GM23338 (cell line): ENCODE measurements around the gene R3HCC1L. TPM values are rescaled to one million over a fixed set of nuclear protein-coding genes. Genes with fewer than 3 reads are reported as not detected.

Experiments
- ATAC-seq: fragments of 200-7000 bp; cut with Tn5 transposase; 3 replicates; pipeline ENCODE4 v1.9.1; 2020
- DNase-seq: peaks from one replicate; pipeline ENCODE4 v3.0.0-alpha.2; 2015; ENCODE audit warnings: low spot score
- H2AFZ ChIP-seq: fragments of 200-600 bp; sonication (generic); 2 replicates; pipeline ENCODE4 v1.8.0; 2016; ENCODE audit warnings: antibody characterized with exemption, mild to moderate bottlenecking, moderate library complexity
- H3F3A ChIP-seq: fragments of 200-600 bp; sonication (generic); replicated peaks from 2 replicates; pipeline ENCODE4 v1.8.0; 2017; ENCODE audit warnings: antibody characterized with exemption, mixed run types, low read depth
- H3K27ac ChIP-seq: fragments of 200-600 bp; sonication (generic); 2 replicates; pipeline ENCODE4 v1.6.1; 2016; ENCODE audit warnings: low read depth
- H3K27me3 ChIP-seq: fragments of 200-600 bp; sonication (generic); 2 replicates; pipeline ENCODE4 v1.8.0; 2016; ENCODE audit warnings: mild to moderate bottlenecking, mixed run types, moderate library complexity; ENCODE audit not compliant: insufficient read depth
- H3K36me3 ChIP-seq: fragments of 200-600 bp; sonication (generic); 2 replicates; pipeline ENCODE4 v1.8.0; 2016; ENCODE audit warnings: mild to moderate bottlenecking; ENCODE audit not compliant: insufficient read depth
- H3K4me1 ChIP-seq: fragments of 200-600 bp; sonication (generic); 2 replicates; pipeline ENCODE4 v1.8.0; 2016; ENCODE audit warnings: mild to moderate bottlenecking, moderate library complexity; ENCODE audit not compliant: insufficient read depth
- H3K4me2 ChIP-seq: fragments of 200-600 bp; sonication (generic); 2 replicates; pipeline ENCODE4 v1.7.1; 2017; ENCODE audit warnings: mixed run types
- H3K4me3 ChIP-seq: fragments of 200-600 bp; sonication (generic); 2 replicates; pipeline ENCODE4 v1.6.1; 2016; ENCODE audit warnings: mixed run types
- H3K79me2 ChIP-seq: fragments of 200-600 bp; sonication (generic); replicated peaks from 2 replicates; pipeline ENCODE4 v1.8.0; 2017; ENCODE audit warnings: mild to moderate bottlenecking; ENCODE audit not compliant: insufficient read depth
- H3K9me2 ChIP-seq: fragments of 200-600 bp; sonication (generic); 2 replicates; pipeline ENCODE4 v1.8.0; 2017; ENCODE audit not compliant: insufficient read depth
- H4K20me1 ChIP-seq: fragments of 200-600 bp; sonication (generic); replicated peaks from 2 replicates; pipeline ENCODE4 v1.8.0; 2017; ENCODE audit warnings: mild to moderate bottlenecking; ENCODE audit not compliant: insufficient read depth
- H3K27ac Mint-ChIP-seq: 2 replicates; pipeline ENCODE4 v1.8.0; 2020; ENCODE audit warnings: inconsistent platforms, mild to moderate bottlenecking, moderate library complexity, mixed read lengths
- H3K27me3 Mint-ChIP-seq: 3 replicates; pipeline ENCODE4 v1.8.0; 2022; ENCODE audit warnings: low read depth, mild to moderate bottlenecking, moderate library complexity, mixed read lengths, inconsistent platforms; ENCODE audit not compliant: insufficient read depth, poor library complexity
- H3K36me3 Mint-ChIP-seq: 3 replicates; pipeline ENCODE4 v1.8.0; 2021; ENCODE audit warnings: low read depth, mild to moderate bottlenecking, inconsistent platforms, moderate library complexity, mixed read lengths
- H3K4me1 Mint-ChIP-seq: 3 replicates; pipeline ENCODE4 v1.8.0; 2020; ENCODE audit warnings: mild to moderate bottlenecking, inconsistent platforms, mixed read lengths
- H3K4me3 Mint-ChIP-seq: 3 replicates; pipeline ENCODE4 v1.8.0; 2021; ENCODE audit warnings: moderate library complexity, mild to moderate bottlenecking, inconsistent platforms, mixed read lengths
- H3K9me3 Mint-ChIP-seq: 3 replicates; pipeline ENCODE4 v1.8.0; 2020; ENCODE audit warnings: moderate library complexity, mild to moderate bottlenecking, inconsistent platforms, mixed read lengths
- CREB1 ChIP-seq: fragments of 250-450 bp; sonication (Bioruptor Pico); IDR thresholded peaks from 2 replicates; pipeline ENCODE4 v1.5.0; 2020; ENCODE audit warnings: low read depth, mild to moderate bottlenecking, moderate library complexity
- CTCF ChIP-seq, 2 experiments: fragments of 200-600 bp in 1 of 2; sonication (generic) in 1 of 2; conservative IDR thresholded peaks; 2 replicates each; pipeline versions ENCODE4 v1.5.1 to v1.6.1; 2016 to 2017; ENCODE audit warnings: antibody characterized with exemption in 2 of 2, low read depth in 2 of 2, mild to moderate bottlenecking in 2 of 2, moderate library complexity in 1 of 2
- EZH2 ChIP-seq: fragments of 200-600 bp; sonication (generic); IDR thresholded peaks from one replicate; pipeline ENCODE4 v1.8.0; 2017; ENCODE audit warnings: antibody characterized with exemption, mild to moderate bottlenecking, low read depth; ENCODE audit not compliant: unreplicated experiment
- JUNB ChIP-seq: IDR thresholded peaks from one replicate; pipeline ENCODE4 v1.6.1; 2016; ENCODE audit warnings: antibody characterized with exemption; ENCODE audit not compliant: unreplicated experiment
- NANOG ChIP-seq: IDR thresholded peaks from 2 replicates; pipeline ENCODE4 v1.6.1; 2016; ENCODE audit warnings: antibody characterized with exemption, borderline replicate concordance
- POLR2AphosphoS5 ChIP-seq: IDR thresholded peaks from 2 replicates; pipeline ENCODE4 v1.6.1; 2016; ENCODE audit warnings: antibody characterized with exemption, low read depth
- STAT1 ChIP-seq: IDR thresholded peaks from one replicate; pipeline ENCODE4 v1.6.1; 2016; ENCODE audit warnings: antibody characterized with exemption; ENCODE audit not compliant: unreplicated experiment
- ZNF114 ChIP-seq: fragments of 250-450 bp; sonication (Bioruptor Pico); IDR thresholded peaks from 2 replicates; pipeline ENCODE4 v1.5.0; 2020; ENCODE audit warnings: mild to moderate bottlenecking, moderate library complexity
- ZNF331 ChIP-seq: fragments of 250-450 bp; sonication (Bioruptor Pico); IDR thresholded peaks from 2 replicates; pipeline ENCODE4 v1.5.0; 2020; ENCODE audit warnings: low read depth, mild to moderate bottlenecking, moderate library complexity
- ZNF462 ChIP-seq: fragments of 250-450 bp; sonication (Bioruptor Pico); IDR thresholded peaks from 2 replicates; pipeline ENCODE4 v1.5.0; 2020; ENCODE audit warnings: mild to moderate bottlenecking, moderate library complexity
- polyA plus RNA-seq: library from polyadenylated mRNA; unstranded; fragments of >200 nt; fragmentation: Nextera tagmentation; extraction: Ambion mirVana; gene quantifications from 2 replicates; pipeline ENCODE4 v1.2.1, GENCODE V29; 2016
- total RNA-seq: library from RNA; depleted of rRNA; stranded (reverse); fragments of >200 nt; shearing (Covaris generic); gene quantifications from 2 replicates; pipeline ENCODE4 v1.2.3, GENCODE V29; 2014
- TF ChIP-seq, protein P1 (sequence below): IDR thresholded peaks from 2 replicates; pipeline ENCODE4 v1.6.1; 2016; ENCODE audit warnings: antibody characterized with exemption

R3HCC1L gene
- total and polyA plus RNA-seq, 2 experiments from 2014 or later, result 9.3 to 15.8 TPM

DNA sequence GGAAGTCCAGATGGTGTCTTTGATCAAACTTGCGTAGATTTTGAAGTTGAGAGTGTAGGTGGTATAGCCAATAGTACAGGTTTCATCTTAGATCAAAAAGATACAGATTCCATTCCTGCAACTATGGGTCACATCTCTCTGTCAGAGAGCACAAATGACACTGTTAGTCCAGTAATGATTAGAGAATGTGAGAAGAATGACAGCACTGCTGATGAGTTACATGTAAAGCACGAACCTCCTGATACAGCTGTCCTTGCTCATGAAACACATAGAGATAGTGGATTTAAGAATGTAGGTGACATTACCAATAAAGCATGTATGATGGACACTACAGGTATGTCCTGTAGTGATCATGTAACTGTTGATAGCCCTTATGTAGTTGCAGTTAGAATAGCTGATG lies 74.5 kb downstream of the R3HCC1L start:
- no peak overlapping the region for H3K4me2 ChIP-seq
- H3K4me1 ChIP-seq, result no peaks in the 10 kb centered on the region
- DNase-seq, result no peak
- no peaks in the 10 kb centered on the region for H3K9me2 ChIP-seq
- peaks cover 10% of the 10 kb centered on the region for H4K20me1 ChIP-seq
- Mint-ChIP-seq H3K27ac (no peak overlapping the region), H3K4me1 (no peaks in the 10 kb centered on the region), H3K36me3 (peaks cover 11% of the 10 kb centered on the region; the same call in 1 of the 3 replicates), H3K27me3 (no peaks in the 10 kb centered on the region), H3K9me3 (no peaks in the 10 kb centered on the region), H3K4me3 (no peak overlapping the region)
- ATAC-seq, result no peak
- H3K36me3 ChIP-seq, result 0 out of 2 replicates have a peak, but pooled peaks cover 4% of the 10 kb centered on the region
- TF ChIP-seq NANOG (no peak), ZNF462 (no peak), ZNF331 (CRISPR knock-in tag) (no peak), CREB1 (CRISPR knock-in tag) (no peak), CTCF (conservative IDR thresholded peaks at IDR 0.05; ENCODE audit: low read depth in 2 of 2) (no peak), EZH2 (no peak), STAT1 (no peak), ZNF114 (CRISPR knock-in tag) (no peak), POLR2AphosphoS5 (no peak), JUNB (no peak)
- TF ChIP-seq, protein P1, sequence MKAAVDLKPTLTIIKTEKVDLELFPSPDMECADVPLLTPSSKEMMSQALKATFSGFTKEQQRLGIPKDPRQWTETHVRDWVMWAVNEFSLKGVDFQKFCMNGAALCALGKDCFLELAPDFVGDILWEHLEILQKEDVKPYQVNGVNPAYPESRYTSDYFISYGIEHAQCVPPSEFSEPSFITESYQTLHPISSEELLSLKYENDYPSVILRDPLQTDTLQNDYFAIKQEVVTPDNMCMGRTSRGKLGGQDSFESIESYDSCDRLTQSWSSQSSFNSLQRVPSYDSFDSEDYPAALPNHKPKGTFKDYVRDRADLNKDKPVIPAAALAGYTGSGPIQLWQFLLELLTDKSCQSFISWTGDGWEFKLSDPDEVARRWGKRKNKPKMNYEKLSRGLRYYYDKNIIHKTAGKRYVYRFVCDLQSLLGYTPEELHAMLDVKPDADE, result no peak
- no peaks in the 10 kb centered on the region for H3K27me3 ChIP-seq
- no peak overlapping the region for H3K27ac ChIP-seq
- no peak overlapping the region for H2AFZ ChIP-seq
- H3K79me2 ChIP-seq, result peaks cover 6% of the 10 kb centered on the region; the same call in 1 of the 2 replicates
- H3K4me3 ChIP-seq, result no peak overlapping the region
- no peaks in the 10 kb centered on the region for H3F3A ChIP-seq
